H1 (cell line): ENCODE data around the gene ALOX5AP. TPM values are rescaled to one million over a fixed set of nuclear protein-coding genes. Genes with fewer than 3 reads are reported as not detected.

Experiments
- CTBP2 ChIP-seq: IDR thresholded peaks from 2 replicates; pipeline ENCODE4 v1.7.0; 2011; ENCODE audit warnings: borderline replicate concordance, mild to moderate bottlenecking, moderate library complexity, mixed read lengths, low read length; ENCODE audit not compliant: insufficient read depth, insufficient read length
- EP300 ChIP-seq, 2 experiments: IDR thresholded peaks; 1 replicate in 1 of 2; 2 replicates in 1 of 2; pipeline ENCODE4 v1.6.1; 2011 to 2012; ENCODE audit warnings: low read depth in 2 of 2, low read length in 2 of 2, mild to moderate bottlenecking in 2 of 2, borderline replicate concordance in 1 of 2, inconsistent platforms in 1 of 2, moderate library complexity in 1 of 2
- NRF1 ChIP-seq: IDR thresholded peaks from 2 replicates; pipeline ENCODE4 v1.6.1; 2011; ENCODE audit warnings: mild to moderate bottlenecking, low read depth, low read length, improper control_type of control experiment
- SP1 ChIP-seq: IDR thresholded peaks from 2 replicates; pipeline ENCODE4 v1.6.1; 2011; ENCODE audit warnings: low read depth, low read length
- polyA plus RNA-seq, 7 experiments: library from polyadenylated mRNA; depleted of rRNA in 3 of 7; stranded (reverse) in 5 of 7; unstranded in 2 of 7; fragments of >200 nt in 5 of 7; fragments of 200-250 nt in 2 of 7; gene quantifications; 1 replicate in 5 of 7; 2 replicates in 1 of 7; 4 replicates in 1 of 7; pipeline versions ENCODE4 v1.2.1 to v1.2.3, GENCODE V29; 2011 to 2013; ENCODE audit warnings: missing spikeins in 2 of 7, mixed read lengths in 2 of 7
- total RNA-seq: library from RNA; stranded (reverse); fragmentation: NEBNext Ultra II Directional; extraction: Animal tissue kit (Norgen Biotek cat#: 25700); gene quantifications from 2 replicates; pipeline ENCODE4 v1.2.1, GENCODE V29; 2021

The ALOX5AP gene
- total and polyA plus RNA-seq, 2 of the 8 experiments (the other 6 are each of a cell fraction or from before 2014, with no cell fraction given): not detected

DNA sequence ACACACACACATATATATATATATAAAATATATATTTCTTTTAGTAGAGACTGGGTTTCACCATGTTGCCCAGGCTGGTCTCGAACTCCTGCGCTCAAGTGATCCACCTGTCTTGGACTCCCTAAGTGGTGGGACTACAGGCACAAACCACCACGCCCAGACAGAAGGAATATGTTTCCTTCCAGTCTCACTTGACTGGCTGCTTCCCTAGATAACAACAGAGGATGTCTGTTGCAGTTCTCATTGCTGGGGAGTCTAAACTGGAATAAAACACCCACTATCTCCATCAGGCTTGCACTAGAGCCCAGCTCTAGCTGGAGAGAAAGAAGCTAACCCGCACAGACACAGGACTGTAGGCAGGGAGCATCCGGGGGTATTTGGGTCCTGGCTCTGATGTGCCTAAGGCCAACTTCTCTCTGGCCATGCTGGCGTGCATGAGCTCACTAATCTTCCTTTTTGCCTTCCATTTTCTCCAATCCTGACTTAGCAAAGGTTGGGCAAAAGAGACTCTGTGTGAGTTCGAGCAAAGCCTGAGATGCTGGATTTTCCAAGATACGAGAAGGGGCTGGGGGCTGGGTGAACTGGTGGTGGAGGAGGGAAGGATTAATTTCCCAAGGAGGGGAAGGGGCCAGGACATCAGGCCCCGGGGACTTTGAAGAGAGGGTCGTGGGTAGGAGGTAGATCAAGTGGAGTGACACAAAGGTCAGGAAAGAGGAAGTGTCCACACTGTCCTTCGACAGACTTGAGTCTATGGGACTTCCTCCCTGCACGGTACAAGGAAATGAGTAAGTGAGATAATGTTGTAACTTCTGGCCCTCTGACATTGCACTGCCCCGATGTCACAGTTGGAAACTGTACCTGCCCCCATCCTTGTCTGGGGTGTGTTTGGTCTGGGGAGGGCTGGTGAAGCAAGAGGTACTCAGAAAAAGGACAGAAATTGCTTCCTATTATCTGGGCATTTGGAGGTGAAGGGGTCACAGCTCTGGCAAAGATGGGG is 22.5 kb upstream of the ALOX5AP start (continued):
- TF ChIP-seq CTBP2 (no peak), SP1 (no peak), NRF1 (no peak), EP300 (IDR thresholded peaks at IDR 0.05; ENCODE audit: borderline replicate concordance in 1 of 2, low read depth in 2 of 2, low read length in 2 of 2) (no peak)
